GM15510 (cell line): ENCODE data around the gene TGM4.

Experiments used
- POLR2A ChIP-seq: IDR thresholded peaks from 3 replicates; pipeline ENCODE4 v1.6.1; 2011; ENCODE audit warnings: borderline replicate concordance; ENCODE audit not compliant: insufficient read length; ENCODE audit errors: extremely low read depth

Gene TGM4

GRCh38 chr3:44948239-44948638, 73.8 kb downstream of the TGM4 start:
- no peak for TF ChIP-seq POLR2A

GRCh38 chr3:44950275-44950734, 75.9 kb downstream of the TGM4 start:
- TF ChIP-seq POLR2A = no peak

- no peak for TF ChIP-seq POLR2A
Measured at GRCh38 chr3:44952689-44953088, 78.3 kb downstream of the TGM4 start.

GRCh38 chr3:44954304-44954703, 79.9 kb downstream of the TGM4 start:
- TF ChIP-seq POLR2A = no peak

- no peak for TF ChIP-seq POLR2A
Measured at GRCh38 chr3:44954962-44955361, 80.6 kb downstream of the TGM4 start.

GRCh38 chr3:44955917-44956316, 81.5 kb downstream of the TGM4 start:
- TF ChIP-seq POLR2A = no peak

GRCh38 chr3:44957986-44958385, 83.6 kb downstream of the TGM4 start:
- no peak for TF ChIP-seq POLR2A

GRCh38 chr3:44958386-44958785, 84.0 kb downstream of the TGM4 start:
- TF ChIP-seq POLR2A = no peak

- TF ChIP-seq POLR2A = no peak
Measured at GRCh38 chr3:44960387-44961026, 86.1 kb downstream of the TGM4 start.

- TF ChIP-seq POLR2A = no peak
Measured at GRCh38 chr3:44961888-44962287, 87.5 kb downstream of the TGM4 start.

GRCh38 chr3:44962621-44963393, 88.4 kb downstream of the TGM4 start:
- TF ChIP-seq POLR2A = no peak

GRCh38 chr3:44963571-44964325, 89.3 kb downstream of the TGM4 start:
- TF ChIP-seq POLR2A = no peak
